Vagina (tissue), 2 donors: ENCODE results near the gene MEX3C.

Experiments used
- CTCF ChIP-seq, 3 experiments: fragments of 450-650 bp in 2 of 3; fragments of 200-600 bp in 1 of 3; sonication (generic) in 1 of 3; IDR thresholded peaks; one replicate each; pipeline ENCODE4 v1.5.1; 2017 to 2019; ENCODE audit warnings: antibody characterized with exemption in 3 of 3, mild to moderate bottlenecking in 2 of 3, moderate library complexity in 2 of 3
- POLR2A ChIP-seq, 2 donors: fragments of 450-650 bp; IDR thresholded peaks; one replicate each; pipeline ENCODE4 v1.6.1; 2017; ENCODE audit warnings: antibody characterized with exemption in 2 of 2, mild to moderate bottlenecking in 2 of 2, moderate library complexity in 2 of 2
- POLR2AphosphoS5 ChIP-seq, 2 donors: sonication (generic); formaldehyde crosslinking; IDR thresholded peaks; one replicate each; pipeline ENCODE4 v1.9.0; 2017; ENCODE audit warnings: antibody characterized with exemption in 2 of 2, mild to moderate bottlenecking in 2 of 2, low read depth in 1 of 2; ENCODE audit not compliant: insufficient read depth in 1 of 2

- TF ChIP-seq CTCF (IDR thresholded peaks at IDR 0.05) (no peak), POLR2AphosphoS5 (IDR thresholded peaks at IDR 0.05; ENCODE audit: insufficient read depth in 1 of 2, low read depth in 1 of 2) (no peak), POLR2A (IDR thresholded peaks at IDR 0.05) (no peak)
These were observed 36.8 kb downstream of the MEX3C start for GRCh38 chr18:51160646-51161045.
